SK-N-SH (cell line): ENCODE results near the gene ERC1. TPM values are rescaled to one million over a fixed set of nuclear protein-coding genes. Genes with fewer than 3 reads are reported as not detected.

ENCODE experiments used
- CTCF ChIA-PET: fragments of 300-600, 350-600 bp; formaldehyde crosslinking; extraction: SDS; loops from one replicate; lab custom pipeline; 2021; lab: Yijun Ruan, JAX
- POLR2A ChIA-PET: fragments of 350-600 bp; sonication (Branson Sonifier 250); formaldehyde crosslinking; extraction: SDS; loops from one replicate; lab custom pipeline; 2020; ENCODE audit warnings: antibody characterized with exemption, inconsistent platforms; lab: Yijun Ruan, JAX
- DNase-seq: peaks from one replicate; pipeline ENCODE4 v3.0.0; 2012
- H2AFZ ChIP-seq: fragments of 200-600 bp; sonication (generic); 2 replicates; pipeline ENCODE4 v1.8.1; 2016; ENCODE audit warnings: antibody characterized with exemption, mild to moderate bottlenecking, low read depth
- H3F3A ChIP-seq: fragments of 200-600 bp; sonication (generic); replicated peaks from 2 replicates; pipeline ENCODE3; 2016; ENCODE audit warnings: antibody characterized with exemption, mild to moderate bottlenecking; ENCODE audit not compliant: insufficient read depth
- H3K27ac ChIP-seq, 2 experiments: fragments of 200-500 bp in 1 of 2; fragments of 200-600 bp in 1 of 2; sonication (Bioruptor generic) in 1 of 2; sonication (generic), shearing (Covaris generic) in 1 of 2; 2 replicates each; pipeline versions ENCODE4 v1.5.1 to v1.6.1; 2014 to 2016; ENCODE audit warnings: low read depth in 2 of 2, inconsistent platforms in 1 of 2, low read length in 1 of 2, mild to moderate bottlenecking in 1 of 2, mixed read lengths in 1 of 2
- H3K27me3 ChIP-seq: fragments of 200-600 bp; sonication (generic), shearing (Covaris generic); 2 replicates; pipeline ENCODE4 v1.6.1; 2016; ENCODE audit warnings: mixed run types; ENCODE audit not compliant: insufficient read depth
- H3K36me3 ChIP-seq, 2 experiments: fragments of 200-500 bp in 1 of 2; fragments of 200-600 bp in 1 of 2; sonication (Bioruptor generic) in 1 of 2; sonication (generic) in 1 of 2; replicated peaks in 1 of 2; 2 replicates each; pipeline versions ENCODE3 to v1.5.1; 2014 to 2016; ENCODE audit warnings: low read length in 1 of 2, mild to moderate bottlenecking in 1 of 2; ENCODE audit not compliant: insufficient read depth in 2 of 2, control insufficient read depth in 1 of 2
- H3K4me1 ChIP-seq, 2 experiments: fragments of 200-500 bp in 1 of 2; fragments of 200-600 bp in 1 of 2; sonication (Bioruptor generic) in 1 of 2; sonication (generic), shearing (Covaris generic) in 1 of 2; 2 replicates each; pipeline versions ENCODE4 v1.5.1 to v1.6.1; 2014 to 2016; ENCODE audit warnings: low read depth in 1 of 2, low read length in 1 of 2, mixed run types in 1 of 2; ENCODE audit not compliant: insufficient read depth in 2 of 2, control insufficient read depth in 1 of 2
- H3K4me2 ChIP-seq: fragments of 200-600 bp; sonication (generic), shearing (Covaris generic); 2 replicates; pipeline ENCODE4 v1.6.1; 2017; ENCODE audit warnings: mixed run types
- H3K4me3 ChIP-seq, 2 experiments: fragments of 200-500 bp in 1 of 2; fragments of 200-600 bp in 1 of 2; sonication (Bioruptor generic) in 1 of 2; sonication (generic), shearing (Covaris generic) in 1 of 2; 2 replicates each; pipeline versions ENCODE4 v1.5.1 to v1.8.1; 2014 to 2016; ENCODE audit warnings: low read depth in 2 of 2, inconsistent platforms in 1 of 2, low read length in 1 of 2, mild to moderate bottlenecking in 1 of 2, mixed read lengths in 1 of 2, moderate library complexity in 1 of 2
- H3K79me2 ChIP-seq: fragments of 200-600 bp; sonication (generic); 2 replicates; pipeline ENCODE4 v1.8.1; 2017; ENCODE audit warnings: mild to moderate bottlenecking; ENCODE audit not compliant: insufficient read depth
- H3K9ac ChIP-seq: fragments of 200-600 bp; sonication (generic); 2 replicates; pipeline ENCODE4 v1.6.1; 2017; ENCODE audit warnings: mixed run types
- H3K9me2 ChIP-seq: fragments of 200-600 bp; sonication (generic); 2 replicates; pipeline ENCODE4 v1.6.1; 2017; ENCODE audit warnings: mixed run types
- H3K9me3 ChIP-seq: fragments of 200-600 bp; sonication (generic); 2 replicates; pipeline ENCODE4 v1.6.1; 2017; ENCODE audit warnings: mixed run types, mild to moderate bottlenecking, moderate library complexity
- H4K20me1 ChIP-seq: fragments of 200-600 bp; sonication (generic); 2 replicates; pipeline ENCODE4 v1.6.1; 2017; ENCODE audit warnings: mild to moderate bottlenecking, mixed run types; ENCODE audit not compliant: insufficient read depth
- CHD2 ChIP-seq: fragments of 150-350 bp; IDR thresholded peaks from 2 replicates; pipeline ENCODE4 v1.6.1; 2018; ENCODE audit warnings: low read length; ENCODE audit not compliant: partially characterized antibody
- EZH2phosphoT487 ChIP-seq: fragments of 200-600 bp; sonication (generic); IDR thresholded peaks from 2 replicates; pipeline ENCODE4 v1.6.1; 2017; ENCODE audit warnings: low read depth, mixed run types, mild to moderate bottlenecking, antibody characterized with exemption, moderate library complexity, borderline replicate concordance
- FOSL2 ChIP-seq: IDR thresholded peaks from 2 replicates; pipeline ENCODE4 v1.4.0; 2012; ENCODE audit warnings: low read depth, mild to moderate bottlenecking, moderate library complexity, borderline replicate concordance
- FOXM1 ChIP-seq: IDR thresholded peaks from 2 replicates; pipeline ENCODE4 v1.4.0; 2012; ENCODE audit warnings: low read depth, mild to moderate bottlenecking
- MAX ChIP-seq: IDR thresholded peaks from 2 replicates; pipeline ENCODE4 v1.4.0; 2012; ENCODE audit warnings: low read depth
- MXI1 ChIP-seq: IDR thresholded peaks from 2 replicates; pipeline ENCODE4 v1.6.1; 2012; ENCODE audit warnings: mild to moderate bottlenecking, low read depth, low read length, improper control_type of control experiment
- NFIC ChIP-seq: IDR thresholded peaks from 2 replicates; pipeline ENCODE4 v1.4.0; 2012; ENCODE audit warnings: borderline replicate concordance
- NRF1 ChIP-seq: IDR thresholded peaks from 2 replicates; pipeline ENCODE4 v1.6.1; 2012; ENCODE audit warnings: low read depth, mild to moderate bottlenecking, low read length
- PBX3 ChIP-seq: IDR thresholded peaks from 2 replicates; pipeline ENCODE4; 2012
- POLR2AphosphoS5 ChIP-seq: IDR thresholded peaks from 2 replicates; pipeline ENCODE4 v1.6.1; 2012; ENCODE audit warnings: low read depth, low read length
- RFX5 ChIP-seq: IDR thresholded peaks from 2 replicates; pipeline ENCODE4 v1.6.1; 2012; ENCODE audit warnings: mild to moderate bottlenecking, improper control_type of control experiment, low read length
- SIN3A ChIP-seq: IDR thresholded peaks from 2 replicates; pipeline ENCODE4 v1.6.1; 2012; ENCODE audit warnings: low read depth, mild to moderate bottlenecking, low read length, moderate library complexity, borderline replicate concordance
- SMC3 ChIP-seq: IDR thresholded peaks from 2 replicates; pipeline ENCODE4 v1.6.1; 2012; ENCODE audit warnings: low read depth, low read length, improper control_type of control experiment
- TCF12 ChIP-seq: IDR thresholded peaks from 2 replicates; pipeline ENCODE4 v1.4.0; 2012
- ZBTB33 ChIP-seq: IDR thresholded peaks from 2 replicates; pipeline ENCODE4 v1.4.0; 2012; ENCODE audit warnings: low read depth, borderline replicate concordance
- WGBS: methylation state at CpG from one replicate; pipeline ENCODE4 v1.1.6; 2017; ENCODE audit warnings: low lambda C conversion rate; 5-methylcytosine and 5-hydroxymethylcytosine counted together
- polyA plus RNA-seq, 3 experiments: library from polyadenylated mRNA; depleted of rRNA; stranded (reverse); fragments of >200 nt; gene quantifications; 2 replicates each; pipeline ENCODE4 v1.2.3, GENCODE V29; 2012
- TF ChIP-seq, protein P1 (sequence below): IDR thresholded peaks from 2 replicates; pipeline ENCODE4 v1.6.1; 2012; ENCODE audit warnings: mild to moderate bottlenecking, low read depth, low read length, moderate library complexity
- TF ChIP-seq, protein P2 (sequence below): fragments of 150-350 bp; IDR thresholded peaks from 2 replicates; pipeline ENCODE4 v1.6.1; 2017; ENCODE audit warnings: antibody characterized with exemption, low read length, low read depth, borderline replicate concordance
- TF ChIP-seq, protein P3 (sequence below): IDR thresholded peaks from 2 replicates; pipeline ENCODE4 v1.4.0; 2012; ENCODE audit warnings: low read depth, borderline replicate concordance

ERC1 gene
- polyA plus RNA-seq, 1 of the 3 experiments (the other 2 are of a cell fraction), result 7.5 TPM

DNA sequence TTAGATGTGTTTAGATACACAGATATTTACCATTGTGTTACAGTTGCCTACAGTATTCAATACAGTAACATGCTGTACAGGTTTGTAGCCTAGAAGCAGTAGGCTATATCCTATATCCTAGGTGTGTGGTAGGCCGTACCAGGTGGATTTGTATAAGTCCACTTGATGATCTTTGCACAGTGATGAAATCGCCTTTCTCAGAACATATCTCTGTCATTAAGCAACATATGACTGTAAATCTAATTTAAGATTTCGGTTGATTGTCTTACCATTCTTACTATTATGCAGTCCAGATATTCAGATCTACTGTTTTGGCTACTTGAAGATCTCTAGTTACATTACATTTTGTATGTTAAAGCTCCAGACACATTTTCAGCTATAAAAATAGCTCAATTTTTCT, 39.8 kb downstream of the ERC1 start:
- H3K79me2 ChIP-seq, result peaks cover 43% of the 10 kb centered on the region

More for the DNA sequence above, 39.8 kb downstream of the ERC1 start:
- Histone ChIP-seq H3K4me3 (no peak overlapping the region), H2AFZ (no peak overlapping the region), H3K9ac (no peak overlapping the region), H3K36me3 (peaks cover 10 to 38% of the 10 kb centered on the region in 2 experiments), H3K4me2 (no peak overlapping the region), H3F3A (no peaks in the 10 kb centered on the region), H4K20me1 (no peaks in the 10 kb centered on the region), H3K9me3 (no peaks in the 10 kb centered on the region), H3K4me1 (no peaks in the 10 kb centered on the region), H3K27me3 (no peaks in the 10 kb centered on the region), H3K9me2 (no peaks in the 10 kb centered on the region), H3K27ac (no peak overlapping the region)
- POLR2A ChIA-PET, result no interaction called here
- 97% methylated on average over 3 of the region's 3 CpGs for WGBS
- CTCF ChIA-PET, result no interaction called here
- TF ChIP-seq EZH2phosphoT487 (no peak), TCF12 (no peak), CHD2 (no peak), MXI1 (no peak), MAX (no peak), RFX5 (no peak), FOSL2 (no peak), NFIC (no peak), ZBTB33 (no peak), SIN3A (no peak), FOXM1 (no peak), NRF1 (no peak), PBX3 (no peak), SMC3 (no peak), POLR2AphosphoS5 (no peak)
- TF ChIP-seq, protein P1, sequence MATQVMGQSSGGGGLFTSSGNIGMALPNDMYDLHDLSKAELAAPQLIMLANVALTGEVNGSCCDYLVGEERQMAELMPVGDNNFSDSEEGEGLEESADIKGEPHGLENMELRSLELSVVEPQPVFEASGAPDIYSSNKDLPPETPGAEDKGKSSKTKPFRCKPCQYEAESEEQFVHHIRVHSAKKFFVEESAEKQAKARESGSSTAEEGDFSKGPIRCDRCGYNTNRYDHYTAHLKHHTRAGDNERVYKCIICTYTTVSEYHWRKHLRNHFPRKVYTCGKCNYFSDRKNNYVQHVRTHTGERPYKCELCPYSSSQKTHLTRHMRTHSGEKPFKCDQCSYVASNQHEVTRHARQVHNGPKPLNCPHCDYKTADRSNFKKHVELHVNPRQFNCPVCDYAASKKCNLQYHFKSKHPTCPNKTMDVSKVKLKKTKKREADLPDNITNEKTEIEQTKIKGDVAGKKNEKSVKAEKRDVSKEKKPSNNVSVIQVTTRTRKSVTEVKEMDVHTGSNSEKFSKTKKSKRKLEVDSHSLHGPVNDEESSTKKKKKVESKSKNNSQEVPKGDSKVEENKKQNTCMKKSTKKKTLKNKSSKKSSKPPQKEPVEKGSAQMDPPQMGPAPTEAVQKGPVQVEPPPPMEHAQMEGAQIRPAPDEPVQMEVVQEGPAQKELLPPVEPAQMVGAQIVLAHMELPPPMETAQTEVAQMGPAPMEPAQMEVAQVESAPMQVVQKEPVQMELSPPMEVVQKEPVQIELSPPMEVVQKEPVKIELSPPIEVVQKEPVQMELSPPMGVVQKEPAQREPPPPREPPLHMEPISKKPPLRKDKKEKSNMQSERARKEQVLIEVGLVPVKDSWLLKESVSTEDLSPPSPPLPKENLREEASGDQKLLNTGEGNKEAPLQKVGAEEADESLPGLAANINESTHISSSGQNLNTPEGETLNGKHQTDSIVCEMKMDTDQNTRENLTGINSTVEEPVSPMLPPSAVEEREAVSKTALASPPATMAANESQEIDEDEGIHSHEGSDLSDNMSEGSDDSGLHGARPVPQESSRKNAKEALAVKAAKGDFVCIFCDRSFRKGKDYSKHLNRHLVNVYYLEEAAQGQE, result no peak
- TF ChIP-seq, protein P2, sequence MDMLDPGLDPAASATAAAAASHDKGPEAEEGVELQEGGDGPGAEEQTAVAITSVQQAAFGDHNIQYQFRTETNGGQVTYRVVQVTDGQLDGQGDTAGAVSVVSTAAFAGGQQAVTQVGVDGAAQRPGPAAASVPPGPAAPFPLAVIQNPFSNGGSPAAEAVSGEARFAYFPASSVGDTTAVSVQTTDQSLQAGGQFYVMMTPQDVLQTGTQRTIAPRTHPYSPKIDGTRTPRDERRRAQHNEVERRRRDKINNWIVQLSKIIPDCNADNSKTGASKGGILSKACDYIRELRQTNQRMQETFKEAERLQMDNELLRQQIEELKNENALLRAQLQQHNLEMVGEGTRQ, result no peak
- TF ChIP-seq, protein P3, sequence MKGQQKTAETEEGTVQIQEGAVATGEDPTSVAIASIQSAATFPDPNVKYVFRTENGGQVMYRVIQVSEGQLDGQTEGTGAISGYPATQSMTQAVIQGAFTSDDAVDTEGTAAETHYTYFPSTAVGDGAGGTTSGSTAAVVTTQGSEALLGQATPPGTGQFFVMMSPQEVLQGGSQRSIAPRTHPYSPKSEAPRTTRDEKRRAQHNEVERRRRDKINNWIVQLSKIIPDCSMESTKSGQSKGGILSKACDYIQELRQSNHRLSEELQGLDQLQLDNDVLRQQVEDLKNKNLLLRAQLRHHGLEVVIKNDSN, result no peak
- no peak for DNase-seq
